Fibroblast of skin of abdomen (primary cell): ENCODE results near the gene AKAP6. TPM values are rescaled to one million over a fixed set of nuclear protein-coding genes. Genes with fewer than 3 reads are reported as not detected.

Experiments used
- DNase-seq: peaks from one replicate; pipeline ENCODE4 v3.0.0-alpha.2; 2013
- polyA plus RNA-seq, 2 experiments: library from polyadenylated mRNA; unstranded; fragments of 120-200 nt; gene quantifications; one replicate each; pipeline ENCODE4 v1.2.1, GENCODE V29; 2013; ENCODE audit not compliant: insufficient read length in 2 of 2

The AKAP6 gene, protein sequence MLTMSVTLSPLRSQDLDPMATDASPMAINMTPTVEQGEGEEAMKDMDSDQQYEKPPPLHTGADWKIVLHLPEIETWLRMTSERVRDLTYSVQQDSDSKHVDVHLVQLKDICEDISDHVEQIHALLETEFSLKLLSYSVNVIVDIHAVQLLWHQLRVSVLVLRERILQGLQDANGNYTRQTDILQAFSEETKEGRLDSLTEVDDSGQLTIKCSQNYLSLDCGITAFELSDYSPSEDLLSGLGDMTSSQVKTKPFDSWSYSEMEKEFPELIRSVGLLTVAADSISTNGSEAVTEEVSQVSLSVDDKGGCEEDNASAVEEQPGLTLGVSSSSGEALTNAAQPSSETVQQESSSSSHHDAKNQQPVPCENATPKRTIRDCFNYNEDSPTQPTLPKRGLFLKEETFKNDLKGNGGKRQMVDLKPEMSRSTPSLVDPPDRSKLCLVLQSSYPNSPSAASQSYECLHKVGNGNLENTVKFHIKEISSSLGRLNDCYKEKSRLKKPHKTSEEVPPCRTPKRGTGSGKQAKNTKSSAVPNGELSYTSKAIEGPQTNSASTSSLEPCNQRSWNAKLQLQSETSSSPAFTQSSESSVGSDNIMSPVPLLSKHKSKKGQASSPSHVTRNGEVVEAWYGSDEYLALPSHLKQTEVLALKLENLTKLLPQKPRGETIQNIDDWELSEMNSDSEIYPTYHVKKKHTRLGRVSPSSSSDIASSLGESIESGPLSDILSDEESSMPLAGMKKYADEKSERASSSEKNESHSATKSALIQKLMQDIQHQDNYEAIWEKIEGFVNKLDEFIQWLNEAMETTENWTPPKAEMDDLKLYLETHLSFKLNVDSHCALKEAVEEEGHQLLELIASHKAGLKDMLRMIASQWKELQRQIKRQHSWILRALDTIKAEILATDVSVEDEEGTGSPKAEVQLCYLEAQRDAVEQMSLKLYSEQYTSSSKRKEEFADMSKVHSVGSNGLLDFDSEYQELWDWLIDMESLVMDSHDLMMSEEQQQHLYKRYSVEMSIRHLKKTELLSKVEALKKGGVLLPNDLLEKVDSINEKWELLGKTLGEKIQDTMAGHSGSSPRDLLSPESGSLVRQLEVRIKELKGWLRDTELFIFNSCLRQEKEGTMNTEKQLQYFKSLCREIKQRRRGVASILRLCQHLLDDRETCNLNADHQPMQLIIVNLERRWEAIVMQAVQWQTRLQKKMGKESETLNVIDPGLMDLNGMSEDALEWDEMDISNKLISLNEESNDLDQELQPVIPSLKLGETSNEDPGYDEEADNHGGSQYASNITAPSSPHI (N-terminal part only)
- 3.4 TPM for polyA plus RNA-seq (2013, experiment 1 of 2; ENCODE audit: insufficient read length)
- 3.0 TPM for polyA plus RNA-seq (2013, experiment 2 of 2; ENCODE audit: insufficient read length)

DNA sequence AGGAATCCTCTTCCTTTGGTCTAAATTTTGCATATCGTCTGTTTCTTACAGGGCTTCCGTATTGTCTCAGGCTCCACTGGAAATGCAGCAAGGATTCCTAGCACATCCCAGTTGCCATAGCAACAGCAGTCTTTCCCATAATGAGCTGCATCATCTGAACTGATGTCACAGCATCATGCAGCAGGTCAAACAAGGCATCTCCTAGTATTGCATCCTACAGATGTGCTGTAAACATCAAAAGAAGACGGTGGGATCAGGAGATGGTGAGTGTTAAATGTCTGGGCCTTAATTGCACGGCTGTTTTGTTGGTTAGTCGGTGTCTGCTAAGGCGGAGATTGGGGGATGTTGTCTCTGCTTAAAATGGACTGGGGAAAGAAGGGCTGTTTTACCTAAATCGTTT, at the start of gene AKAP6:
Gene AKAP6 (plus strand): TSS at position 153 of the 400 bp plus-strand sequence. CDS start 104,196 bp downstream, outside the sequence.
- DNase-seq, result peak; percentile 15

DNA sequence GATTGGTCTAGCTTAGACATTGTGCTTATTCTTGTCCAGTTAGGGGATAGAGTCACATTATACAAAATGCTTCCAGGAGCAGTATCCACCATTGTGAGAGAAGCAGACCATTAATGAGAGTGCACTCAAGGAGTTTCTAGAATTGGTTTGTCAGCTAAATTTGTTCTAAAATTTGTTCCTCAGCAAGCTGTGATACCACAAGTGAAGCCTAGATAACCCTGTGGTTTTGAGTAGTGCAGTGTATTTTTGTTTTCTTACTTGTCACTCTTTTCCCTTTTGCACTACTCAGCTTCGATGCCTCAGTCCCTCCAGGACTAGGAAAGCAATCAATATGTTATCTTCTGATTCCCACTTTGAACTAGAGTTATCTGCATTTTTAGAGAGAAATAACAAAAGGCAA, 42.5 kb upstream of the AKAP6 start:
- no peak for DNase-seq

DNA sequence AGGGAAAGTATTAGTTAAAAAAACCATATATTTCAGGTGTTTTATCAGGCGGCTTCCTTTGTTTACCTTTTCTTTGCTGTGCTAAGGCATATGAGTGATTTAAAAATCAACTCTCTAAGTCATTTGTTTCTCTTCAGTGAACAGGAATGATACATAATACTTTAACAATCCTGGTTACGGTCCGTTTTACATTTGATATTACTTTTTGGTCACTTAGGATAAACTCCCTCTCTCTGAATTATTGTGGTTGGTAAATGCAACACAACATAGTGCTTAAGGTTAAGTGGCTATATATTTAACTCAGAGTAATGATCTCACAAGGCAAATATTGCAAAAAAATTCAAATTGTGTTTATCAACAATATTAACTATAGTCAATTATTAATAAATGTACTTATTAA, 32.7 kb upstream of the AKAP6 start:
- DNase-seq, result no peak

GRCh38 chr14:32298346-32298745, 30.8 kb upstream of the AKAP6 start:
- DNase-seq, result no peak

GRCh38 chr14:32300136-32300535, 29.0 kb upstream of the AKAP6 start:
- no peak for DNase-seq

DNA sequence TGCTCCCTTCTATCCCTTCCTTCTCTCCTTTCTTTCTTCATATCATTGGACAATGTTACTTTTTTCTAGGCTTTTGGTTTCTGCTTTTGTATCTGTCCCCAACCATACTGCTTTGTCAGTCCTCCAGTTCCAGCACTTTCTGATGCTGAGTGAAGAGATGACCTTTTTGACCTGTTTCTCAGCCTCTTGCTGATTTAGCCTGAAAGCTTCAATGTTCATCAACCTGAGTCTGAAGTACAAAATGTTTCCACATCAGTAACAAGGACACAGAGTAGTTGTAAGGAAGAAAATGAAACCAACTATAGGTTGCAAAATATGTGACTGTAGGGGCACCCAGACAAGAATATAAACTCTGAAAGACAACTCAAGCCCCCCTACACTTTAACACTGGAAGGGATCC, 25.2 kb upstream of the AKAP6 start:
- DNase-seq, result no peak

- no peak for DNase-seq
These were observed 24.8 kb upstream of the AKAP6 start for GRCh38 chr14:32304296-32304695.

GRCh38 chr14:32306549-32306948, 22.5 kb upstream of the AKAP6 start:
- no peak for DNase-seq

- peak; percentile 41 for DNase-seq
These were observed 21.1 kb upstream of the AKAP6 start for GRCh38 chr14:32307881-32308582.

DNA sequence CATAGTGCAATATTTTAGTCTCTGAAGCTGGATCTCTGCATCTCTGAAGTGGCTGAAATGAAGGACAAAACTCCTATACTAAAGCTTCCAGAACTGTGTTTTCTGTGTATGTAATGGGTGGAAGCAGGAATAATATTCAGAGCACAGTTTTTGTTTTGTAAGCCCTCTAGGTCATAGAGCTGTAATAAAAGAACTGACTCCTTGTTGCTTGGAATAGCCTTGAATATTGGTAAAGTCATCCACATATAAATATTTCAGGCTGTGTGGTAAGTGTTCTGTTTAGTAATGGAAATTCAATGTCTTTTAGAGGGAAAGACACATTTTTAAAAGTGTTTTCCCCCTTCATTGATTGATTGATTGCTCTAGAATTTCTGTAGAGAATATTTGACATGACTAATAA, 18.2 kb upstream of the AKAP6 start:
- no peak for DNase-seq

GRCh38 chr14:32311294-32312009, 17.6 kb upstream of the AKAP6 start:
- DNase-seq, result no peak

- no peak for DNase-seq
These were observed 17.1 kb upstream of the AKAP6 start for GRCh38 chr14:32312010-32312331.

DNA sequence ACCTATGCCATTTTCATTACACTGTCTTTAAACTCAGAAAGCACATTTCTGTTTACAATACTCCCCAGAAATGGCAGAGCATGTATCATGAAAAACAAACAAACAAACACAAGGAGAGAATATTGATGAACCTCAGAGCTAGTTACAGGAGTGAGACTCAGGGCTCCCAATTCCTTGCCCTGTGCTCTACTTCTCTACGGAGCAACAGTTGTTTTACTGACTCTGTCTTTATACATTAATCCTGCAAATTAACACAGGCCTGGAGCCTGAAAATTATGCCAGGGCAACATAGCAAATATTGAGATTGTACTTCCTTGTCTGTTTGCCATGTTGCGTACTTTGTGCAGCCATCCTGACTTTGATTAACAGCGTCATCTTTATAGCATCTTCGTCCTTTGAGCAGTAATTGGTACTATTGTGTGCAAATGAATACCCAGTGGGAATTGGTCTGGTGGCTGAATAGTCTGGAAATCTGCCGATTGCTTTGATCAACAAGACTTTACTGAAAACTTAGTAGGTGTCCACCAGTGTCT, 15.2 kb upstream of the AKAP6 start:
- no peak for DNase-seq

DNA sequence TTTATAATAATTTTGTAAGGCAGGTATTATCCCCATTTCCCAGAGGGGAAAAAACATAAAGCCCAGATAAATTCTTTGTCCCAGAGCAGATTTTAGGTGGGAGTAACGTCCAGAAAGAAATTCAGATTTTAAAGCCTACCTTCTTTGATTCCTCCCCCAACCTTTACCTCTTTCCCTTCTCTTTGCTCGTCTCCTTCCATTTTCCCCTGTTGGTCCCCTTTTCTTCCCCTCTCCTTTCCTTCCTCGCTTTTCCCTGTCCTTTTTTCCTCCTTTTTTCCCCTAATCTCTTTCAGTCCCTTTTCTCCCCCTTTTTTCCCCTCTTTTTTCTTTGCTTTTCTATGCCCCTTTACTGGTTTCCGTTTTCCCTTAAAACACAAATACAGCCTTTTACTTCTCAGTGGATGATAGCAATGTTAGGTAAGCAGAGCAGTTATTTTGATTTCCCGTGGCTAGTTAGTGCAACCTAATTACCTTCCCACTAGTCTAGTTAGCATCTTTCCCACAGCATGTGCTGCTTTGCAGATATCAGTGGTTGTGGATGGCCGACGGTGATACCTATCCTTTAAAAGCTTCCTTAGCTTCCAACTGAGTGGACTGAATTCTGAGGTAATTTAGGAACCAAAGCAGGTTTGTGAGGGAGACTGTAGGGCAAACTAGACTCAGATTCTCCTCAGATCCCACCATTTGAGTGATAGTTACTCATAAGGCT, 10.9 kb upstream of the AKAP6 start:
- DNase-seq, result no peak

DNA sequence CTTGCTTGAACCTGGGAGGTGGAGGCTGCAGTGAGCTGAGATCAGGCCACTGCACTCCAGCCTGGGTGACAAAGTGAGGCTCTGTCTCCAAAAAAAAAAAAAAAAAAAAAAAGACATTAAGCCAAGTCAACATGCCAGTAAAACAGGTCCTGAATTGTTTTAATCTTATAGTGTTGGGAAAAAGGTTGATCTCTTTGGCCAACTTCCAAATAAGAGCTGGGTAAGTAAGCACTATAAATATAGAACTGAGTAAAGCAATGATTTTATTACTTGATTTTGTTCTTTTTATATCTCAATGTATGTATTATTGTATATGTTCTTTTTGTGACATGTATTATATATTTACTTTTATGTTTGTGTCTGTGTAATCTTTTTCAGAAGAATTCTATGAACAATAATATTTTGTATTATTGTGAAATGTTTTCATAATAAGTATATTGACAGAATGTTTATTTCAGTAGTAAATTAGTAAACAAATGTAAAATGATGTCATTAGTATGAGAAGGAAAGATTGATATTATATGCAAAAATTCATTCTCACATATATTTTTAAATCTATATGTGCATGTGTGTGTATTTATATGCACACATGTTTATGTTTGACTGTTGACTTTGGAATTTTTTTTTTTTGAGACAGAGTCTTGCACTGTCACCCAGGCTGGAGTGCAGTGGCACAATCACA, 9.6 kb upstream of the AKAP6 start:
- peak; percentile 16 for DNase-seq

- DNase-seq, result no peak
These were observed 4.5 kb upstream of the AKAP6 start for GRCh38 chr14:32324601-32325000.

- no peak for DNase-seq
These were observed 1.7 kb upstream of the AKAP6 start for GRCh38 chr14:32327255-32327961.

DNA sequence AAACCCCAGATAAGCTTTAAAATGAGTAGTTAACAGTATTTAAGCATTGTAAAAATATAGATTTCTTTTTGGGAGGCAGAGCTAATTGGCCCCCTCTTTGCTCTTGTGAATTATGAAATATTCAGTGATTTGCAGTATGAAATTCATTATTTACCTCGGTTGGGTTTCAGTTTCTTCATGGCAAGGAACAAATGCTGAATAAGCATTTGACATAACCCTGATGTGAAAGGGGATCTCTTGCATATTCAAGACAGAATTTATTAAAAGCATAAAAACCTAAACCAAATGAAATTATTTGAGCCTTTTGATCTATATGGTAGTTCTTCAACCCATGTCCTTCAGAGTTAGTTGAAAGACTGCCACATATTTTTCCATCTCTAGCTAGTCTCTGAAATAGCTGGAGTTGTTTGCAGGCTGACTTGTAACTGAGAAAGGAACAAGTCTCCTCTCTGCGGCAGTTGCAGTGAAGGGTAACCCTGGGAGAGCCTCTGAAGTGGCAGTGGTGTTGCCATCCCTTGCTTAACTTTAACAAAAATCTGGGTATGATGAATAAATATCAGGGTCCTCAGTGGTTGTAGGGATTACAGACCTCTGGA, 690 bp downstream of the AKAP6 start:
- DNase-seq, result no peak
